ENCODE measurements around the gene RFFL. TPM values are rescaled to one million over a fixed set of nuclear protein-coding genes. Genes with fewer than 3 reads are reported as not detected.

The RFFL gene
- total RNA-seq, 2 donors from 2014 or later, result 33.8 to 56.6 TPM

GRCh38 chr17:34996422-34997285, 66.9 kb downstream of the RFFL start:
- Histone ChIP-seq H3K9me3 (ENCODE audit: control insufficient read depth, low read length) (no peaks in the 10 kb centered on the region), H3K4me3 (ENCODE audit: low read length) (no peak overlapping the region), H3K27ac (ENCODE audit: low read depth, low read length) (no peak overlapping the region), H3K9ac (ENCODE audit: extremely low read depth, low read length, poor library complexity, severe bottlenecking) (no peak overlapping the region), H3K4me1 (ENCODE audit: control insufficient read depth, insufficient read depth, low read length) (no peaks in the 10 kb centered on the region), H3K27me3 (ENCODE audit: control insufficient read depth, insufficient read depth, low read length, poor library complexity, severe bottlenecking) (no peaks in the 10 kb centered on the region), H3K36me3 (ENCODE audit: control insufficient read depth, insufficient read depth, low read length) (peaks cover 97% of the 10 kb centered on the region)
- Mint-ChIP-seq H3K27me3 (ENCODE audit: insufficient read depth) (no peaks in the 10 kb centered on the region), H3K36me3 (ENCODE audit: low read depth) (peaks cover 90% of the 10 kb centered on the region), H3K4me3 (no peak overlapping the region), H3K27ac (no peak overlapping the region), H3K4me1 (no peaks in the 10 kb centered on the region), H3K9me3 (no peaks in the 10 kb centered on the region)
- 87 to 100% methylated on average over 2 to 3 of the region's 3 CpGs for WGBS, 2 experiments (ENCODE audit: insufficient coverage in 1 of 2, insufficient read length in 1 of 2)
- no peak for DNase-seq
- no peak for TF ChIP-seq CTCF (conservative IDR thresholded peaks at IDR 0.05)

- 88 to 100% methylated on average over 2 of the region's 2 CpGs for WGBS, 2 experiments (ENCODE audit: insufficient coverage in 1 of 2, insufficient read length in 1 of 2)
- H3K9me3 Mint-ChIP-seq, result no peaks in the 10 kb centered on the region
- Histone ChIP-seq H3K4me1 (ENCODE audit: control insufficient read depth, insufficient read depth, low read length) (no peaks in the 10 kb centered on the region), H3K9ac (ENCODE audit: extremely low read depth, low read length, poor library complexity, severe bottlenecking) (no peak overlapping the region), H3K27ac (ENCODE audit: low read depth, low read length) (no peak overlapping the region), H3K4me3 (ENCODE audit: low read length) (no peak overlapping the region), H3K9me3 (ENCODE audit: control insufficient read depth, low read length) (no peaks in the 10 kb centered on the region), H3K27me3 (ENCODE audit: control insufficient read depth, insufficient read depth, low read length, poor library complexity, severe bottlenecking) (no peaks in the 10 kb centered on the region), H3K36me3 (ENCODE audit: control insufficient read depth, insufficient read depth, low read length) (peaks cover 98% of the 10 kb centered on the region)
- H3K4me3 Mint-ChIP-seq, result no peak overlapping the region
- H3K27me3 Mint-ChIP-seq (ENCODE audit: insufficient read depth), result no peaks in the 10 kb centered on the region
- peaks cover 7% of the 10 kb centered on the region for H3K4me1 Mint-ChIP-seq
- DNase-seq, result no peak
- H3K36me3 Mint-ChIP-seq (ENCODE audit: low read depth), result peaks cover 91% of the 10 kb centered on the region
- TF ChIP-seq CTCF (conservative IDR thresholded peaks at IDR 0.05), result no peak
- H3K27ac Mint-ChIP-seq, result no peak overlapping the region
Observed at GRCh38 chr17:34993031-34993430, 70.5 kb downstream of the RFFL start.

GRCh38 chr17:34991606-34992005, 71.9 kb downstream of the RFFL start:
- Histone ChIP-seq H3K4me3 (ENCODE audit: low read length) (no peak overlapping the region), H3K27me3 (ENCODE audit: control insufficient read depth, insufficient read depth, low read length, poor library complexity, severe bottlenecking) (no peaks in the 10 kb centered on the region), H3K9ac (ENCODE audit: extremely low read depth, low read length, poor library complexity, severe bottlenecking) (no peak overlapping the region), H3K9me3 (ENCODE audit: control insufficient read depth, low read length) (no peaks in the 10 kb centered on the region), H3K36me3 (ENCODE audit: control insufficient read depth, insufficient read depth, low read length) (peaks cover 95% of the 10 kb centered on the region), H3K4me1 (ENCODE audit: control insufficient read depth, insufficient read depth, low read length) (peaks cover 3% of the 10 kb centered on the region), H3K27ac (ENCODE audit: low read depth, low read length) (no peak overlapping the region)
- Mint-ChIP-seq H3K27ac (no peak overlapping the region), H3K9me3 (no peaks in the 10 kb centered on the region), H3K4me1 (peaks cover 12% of the 10 kb centered on the region), H3K27me3 (ENCODE audit: insufficient read depth) (no peaks in the 10 kb centered on the region), H3K36me3 (ENCODE audit: low read depth) (peaks cover 92% of the 10 kb centered on the region), H3K4me3 (no peak overlapping the region)
- TF ChIP-seq CTCF (conservative IDR thresholded peaks at IDR 0.05), result no peak
- DNase-seq, result no peak
- WGBS, 2 experiments (ENCODE audit: insufficient coverage in 1 of 2, insufficient read length in 1 of 2), result 85 to 100% methylated on average over 2 to 3 of the region's 3 CpGs
